H54 (cell line): ENCODE results near the gene ABCC8.

Experiments used
- DNase-seq: peaks from one replicate; pipeline ENCODE4 v3.0.0; 2011; ENCODE audit warnings: low spot score, mixed read lengths; ENCODE audit not compliant: insufficient read length
- FAIRE-seq: peaks from 3 replicates; lab custom pipeline; 2011; peaks lifted over from hg19 to GRCh38; lab: Jason Lieb, UNC
- POLR2A ChIP-seq: IDR thresholded peaks from 2 replicates; pipeline ENCODE4 v1.6.1; 2011; ENCODE audit warnings: low read depth, mild to moderate bottlenecking, low read length

ABCC8 gene

GRCh38 chr11:17494019-17494418, 17.4 kb upstream of the ABCC8 start:
- FAIRE-seq (no peak), DNase-seq (no peak)
- TF ChIP-seq POLR2A: no peak

- FAIRE-seq (no peak), DNase-seq (no peak)
- TF ChIP-seq POLR2A: no peak
Observed at GRCh38 chr11:17490938-17491337, 14.3 kb upstream of the ABCC8 start.

GRCh38 chr11:17490232-17490631, 13.6 kb upstream of the ABCC8 start:
- FAIRE-seq (no peak), DNase-seq (no peak)
- no peak for TF ChIP-seq POLR2A

- TF ChIP-seq POLR2A: no peak
- no peak for DNase-seq
- FAIRE-seq: no peak
Observed at GRCh38 chr11:17489751-17490150, 13.1 kb upstream of the ABCC8 start.

- no peak for DNase-seq
- TF ChIP-seq POLR2A: no peak
- FAIRE-seq: no peak
Observed at GRCh38 chr11:17488563-17488962, 11.9 kb upstream of the ABCC8 start.

GRCh38 chr11:17486646-17487045, 10.0 kb upstream of the ABCC8 start:
- no peak for TF ChIP-seq POLR2A
- no peak for FAIRE-seq
- no peak for DNase-seq

- TF ChIP-seq POLR2A: no peak
- DNase-seq (no peak), FAIRE-seq (no peak)
Observed at GRCh38 chr11:17483505-17483904, 6.9 kb upstream of the ABCC8 start.

- DNase-seq (no peak), FAIRE-seq (no peak)
- no peak for TF ChIP-seq POLR2A
Observed at GRCh38 chr11:17481905-17482304, 5.3 kb upstream of the ABCC8 start.

- TF ChIP-seq POLR2A: no peak
- no peak for FAIRE-seq
- peak; percentile 80 for DNase-seq
Observed at GRCh38 chr11:17479284-17480214, 2.9 kb upstream of the ABCC8 start.

- FAIRE-seq (no peak), DNase-seq (no peak)
- no peak for TF ChIP-seq POLR2A
Observed at GRCh38 chr11:17478070-17478469, 1.4 kb upstream of the ABCC8 start.

- TF ChIP-seq POLR2A: no peak
- FAIRE-seq: no peak
- DNase-seq: no peak
Observed at GRCh38 chr11:17477361-17477760, 716 bp upstream of the ABCC8 start.

GRCh38 chr11:17477084-17477333, 364 bp upstream of the ABCC8 start:
- DNase-seq (no peak), FAIRE-seq (no peak)
- TF ChIP-seq POLR2A: no peak

GRCh38 chr11:17475666-17476316, 854 bp downstream of the ABCC8 start:
- no peak for TF ChIP-seq POLR2A
- FAIRE-seq (no peak), DNase-seq (no peak)

- TF ChIP-seq POLR2A: no peak
Observed at GRCh38 chr11:17473071-17473744, 3.4 kb downstream of the ABCC8 start.

More at GRCh38 chr11:17473071-17473744, 3.4 kb downstream of the ABCC8 start:
- DNase-seq: peak; percentile 86
- no peak for FAIRE-seq
